A549 (cell line): ENCODE results near the gene FGR. TPM values are rescaled to one million over a fixed set of nuclear protein-coding genes. Genes with fewer than 3 reads are reported as not detected.
"Not testable (repeated sequence)": the region's sequence is repeated elsewhere in the genome, so short reads cannot be mapped to it uniquely, and the experiment has no call there.

Experiments used
- ATAC-seq, 2 experiments: fragments of 200-7000 bp in 1 of 2; fragments of >200 bp in 1 of 2; cut with Nextera tagmentation in 1 of 2; cut with Tn5 transposase in 1 of 2; 3 replicates each; pipeline versions ENCODE4 v1.8.0 to v1.9.1; 2018 to 2020; ENCODE audit warnings: mild to moderate bottlenecking in 1 of 2, moderate library complexity in 1 of 2
- CTCF ChIA-PET: fragments of 300-600 bp; sonication (Branson Sonifier 250); formaldehyde crosslinking; extraction: SDS; loops from one replicate; lab custom pipeline; 2021; ENCODE audit warnings: antibody characterized with exemption, inconsistent platforms; lab: Yijun Ruan, JAX
- POLR2A ChIA-PET: fragments of 350-600 bp; formaldehyde crosslinking; extraction: SDS; loops from one replicate; lab custom pipeline; 2021; ENCODE audit warnings: antibody characterized with exemption, inconsistent platforms; lab: Yijun Ruan, JAX
- DNase-seq, 2 experiments: peaks; one replicate each; pipeline versions ENCODE4 v3.0.0 to v3.0.0-alpha.2; 2011 to 2016; ENCODE audit warnings: low read depth in 1 of 2, low spot score in 1 of 2
- FAIRE-seq: peaks from 2 replicates; lab custom pipeline; 2011; peaks lifted over from hg19 to GRCh38; lab: Jason Lieb, UNC
- H3K27ac ChIP-seq, 2 experiments: fragments of >200 bp; sonication (Bioruptor Twin); formaldehyde crosslinking; 3 replicates each; pipeline ENCODE4 v1.5.1; 2016 to 2017
- H3K4me1 ChIP-seq: fragments of >200 bp; sonication (Bioruptor Twin); formaldehyde crosslinking; 3 replicates; pipeline ENCODE4 v1.6.1; 2016
- H3K4me2 ChIP-seq: fragments of >200 bp; sonication (Bioruptor Twin); formaldehyde crosslinking; 3 replicates; pipeline ENCODE4 v1.6.1; 2016
- H3K4me3 ChIP-seq: fragments of >200 bp; sonication (Bioruptor Twin); formaldehyde crosslinking; 3 replicates; pipeline ENCODE4 v1.5.1; 2016
- H3K9me3 ChIP-seq: fragments of >200 bp; sonication (Bioruptor Twin); formaldehyde crosslinking; 3 replicates; pipeline ENCODE4 v1.6.1; 2016
- BCL3 ChIP-seq: fragments of >200 bp; sonication (Bioruptor Twin); formaldehyde crosslinking; IDR thresholded peaks from 3 replicates; pipeline ENCODE4 v1.6.1; 2016
- BHLHE40 ChIP-seq: IDR thresholded peaks from 2 replicates; pipeline ENCODE4 v1.6.1; 2012; ENCODE audit warnings: low read depth, low read length, inconsistent platforms
- CEBPB ChIP-seq, 2 experiments: fragments of >200 bp in 1 of 2; sonication (Bioruptor Twin) in 1 of 2; formaldehyde crosslinking in 1 of 2; IDR thresholded peaks; 2 replicates each; pipeline ENCODE4 v1.6.1; 2012 to 2016
- CTCF ChIP-seq: fragments of >200 bp; sonication (Bioruptor Twin); formaldehyde crosslinking; IDR thresholded peaks from 3 replicates; pipeline ENCODE4 v1.5.1; 2016
- EHMT2 ChIP-seq: fragments of 200-600 bp; sonication (generic); IDR thresholded peaks from 2 replicates; pipeline ENCODE4 v1.6.1; 2016; ENCODE audit warnings: antibody characterized with exemption, low read depth, mild to moderate bottlenecking, moderate library complexity
- ELK1 ChIP-seq: fragments of 150-350 bp; IDR thresholded peaks from 2 replicates; pipeline ENCODE4 v1.6.1; 2014; ENCODE audit warnings: low read depth, mild to moderate bottlenecking, low read length
- FOSL2 ChIP-seq, 2 experiments: fragments of 450-650 bp in 1 of 2; fragments of >200 bp in 1 of 2; sonication (Bioruptor Twin) in 1 of 2; formaldehyde crosslinking; IDR thresholded peaks; 2 replicates each; pipeline versions ENCODE4 v1.5.0 to v1.6.1; 2016 to 2020; ENCODE audit warnings: mild to moderate bottlenecking in 1 of 2, moderate library complexity in 1 of 2
- FOXS1 ChIP-seq: fragments of 250-450 bp; sonication (Bioruptor Pico); IDR thresholded peaks from 2 replicates; pipeline ENCODE4 v1.5.0; 2020; ENCODE audit warnings: mild to moderate bottlenecking, moderate library complexity
- HDAC2 ChIP-seq: fragments of 200-600 bp; sonication (generic); IDR thresholded peaks from 2 replicates; pipeline ENCODE4 v1.6.1; 2016
- HOXB5 ChIP-seq: fragments of 250-450 bp; sonication (Bioruptor Pico); IDR thresholded peaks from 2 replicates; pipeline ENCODE4 v1.5.0; 2020; ENCODE audit warnings: mild to moderate bottlenecking, moderate library complexity
- JUN ChIP-seq, 2 experiments: fragments of >200 bp; sonication (Bioruptor Twin); formaldehyde crosslinking; IDR thresholded peaks; 2 replicates in 1 of 2; 3 replicates in 1 of 2; pipeline ENCODE4 v1.6.1; 2016 to 2017
- MAZ ChIP-seq: fragments of 150-350 bp; IDR thresholded peaks from 2 replicates; pipeline ENCODE4 v1.6.1; 2014; ENCODE audit warnings: antibody characterized with exemption, low read depth, low read length, borderline replicate concordance
- MYC ChIP-seq: IDR thresholded peaks from 2 replicates; pipeline ENCODE4 v1.6.1; 2012; ENCODE audit warnings: mild to moderate bottlenecking, inconsistent platforms, low read length, improper control_type of control experiment, borderline replicate concordance
- PHF8 ChIP-seq: fragments of 200-600 bp; sonication (generic); IDR thresholded peaks from 2 replicates; pipeline ENCODE4 v1.6.1; 2016; ENCODE audit warnings: low read depth, mild to moderate bottlenecking, antibody characterized with exemption, moderate library complexity, borderline replicate concordance
- POLR2AphosphoS2 ChIP-seq: conservative IDR thresholded peaks from 2 replicates; pipeline ENCODE4 v1.6.1; 2012; ENCODE audit warnings: low read length, improper control_type of control experiment, inconsistent platforms
- RAD21 ChIP-seq, 2 experiments: fragments of >200 bp in 1 of 2; sonication (Bioruptor Twin) in 1 of 2; formaldehyde crosslinking in 1 of 2; IDR thresholded peaks in 1 of 2; conservative IDR thresholded peaks in 1 of 2; 2 replicates in 1 of 2; 3 replicates in 1 of 2; pipeline ENCODE4 v1.6.1; 2012 to 2018; ENCODE audit warnings: inconsistent platforms in 1 of 2
- RARB ChIP-seq: fragments of 250-450 bp; sonication (Bioruptor Pico); IDR thresholded peaks from 2 replicates; pipeline ENCODE4 v1.8.0; 2021; ENCODE audit warnings: mild to moderate bottlenecking, moderate library complexity
- SREBF2 ChIP-seq: fragments of 450-650 bp; IDR thresholded peaks from 2 replicates; pipeline ENCODE4 v1.6.1; 2014; ENCODE audit warnings: mild to moderate bottlenecking, moderate library complexity
- TP53 ChIP-seq: fragments of 250-450 bp; sonication (Bioruptor Pico); IDR thresholded peaks from 2 replicates; pipeline ENCODE4 v1.5.0; 2021; ENCODE audit warnings: mild to moderate bottlenecking, moderate library complexity
- ZFP36 ChIP-seq: fragments of 450-650 bp; IDR thresholded peaks from 2 replicates; pipeline ENCODE4 v1.6.1; 2014; ENCODE audit warnings: borderline replicate concordance; ENCODE audit not compliant: partially characterized antibody
- ZSCAN20 ChIP-seq: fragments of 250-450 bp; sonication (Bioruptor Pico); IDR thresholded peaks from 2 replicates; pipeline ENCODE4 v1.8.0; 2022; ENCODE audit warnings: mild to moderate bottlenecking, moderate library complexity
- WGBS: methylation state at CpG from one replicate; pipeline ENCODE4 v1.1.6; 2017; ENCODE audit errors: missing lambda C conversion rate; 5-methylcytosine and 5-hydroxymethylcytosine counted together
- polyA plus RNA-seq, 4 experiments: library from polyadenylated mRNA; depleted of rRNA in 3 of 4; stranded (reverse); fragments of >200 nt; fragmentation: RNase III in 1 of 4; extraction: RNeasy Plus Mini Kit Qiagen cat#74134 plus additional on column Dnase treatment in 1 of 4; gene quantifications; 2 replicates in 3 of 4; 3 replicates in 1 of 4; pipeline ENCODE4 v1.2.3, GENCODE V29; 2011 to 2017

FGR gene
- polyA plus RNA-seq, 2 of the 4 experiments (the other 2 are of a cell fraction): not detected

- POLR2A ChIA-PET: not testable (repeated sequence)
- WGBS: 82% methylated on average over 7 of the region's 7 CpGs
- CTCF ChIA-PET: interaction anchor here (1.0 to 8.8 kb wide), 3 partner anchors 12 to 228 kb away, joined by 3 to 61 read pairs (median 5); no protein-coding TSS in a partner anchor
Observed at GRCh38 chr1:27619782-27620438, 15.1 kb downstream of the FGR start.

GRCh38 chr1:27618341-27619082 is 16.5 kb downstream of the FGR start:
- 86% methylated on average over 14 of the region's 14 CpGs for WGBS
- CTCF ChIA-PET: interaction anchor here (0.6 to 8.8 kb wide), 7 partner anchors 11 to 656 kb away, joined by 3 to 61 read pairs (median 4); no protein-coding TSS in a partner anchor

More at GRCh38 chr1:27619782-27620438, 15.1 kb downstream of the FGR start:
- not testable (repeated sequence) for H3K27ac ChIP-seq; DNase-seq; H3K4me3 ChIP-seq; H3K4me2 ChIP-seq; FAIRE-seq; H3K4me1 ChIP-seq; H3K9me3 ChIP-seq; ATAC-seq; TF ChIP-seq FOSL2 (IDR thresholded peaks at IDR 0.05)
- TF ChIP-seq FOSL2 (CRISPR knock-in tag; IDR thresholded peaks at IDR 0.05): peak; percentile 3; the same call in 1 of the 2 replicates

GRCh38 chr1:27617420-27617819 is 17.6 kb downstream of the FGR start:
- Histone ChIP-seq H3K9me3 (no peaks in the 10 kb centered on the region), H3K4me2 (no peak overlapping the region), H3K27ac (no peak overlapping the region), H3K4me3 (no peak overlapping the region), H3K4me1 (peaks cover 4% of the 10 kb centered on the region; the same call in 1 of the 3 replicates)
- no peak for ATAC-seq
- 82% methylated on average over 2 of the region's 2 CpGs for WGBS
- no peak for FAIRE-seq
- DNase-seq: no peak
- TF ChIP-seq ZSCAN20: no peak
- TF ChIP-seq TP53 (CRISPR knock-in tag): no peak
- no peak for TF ChIP-seq POLR2AphosphoS2
- no peak for TF ChIP-seq JUN (IDR thresholded peaks at IDR 0.05)
- TF ChIP-seq CTCF: no peak
- no peak for TF ChIP-seq CEBPB (IDR thresholded peaks at IDR 0.05)
- TF ChIP-seq RAD21 (conservative IDR thresholded peaks at IDR 0.05 in 1 of 2, IDR thresholded peaks at IDR 0.05 in 1 of 2): no peak
- no peak for TF ChIP-seq SREBF2
- no peak for TF ChIP-seq ELK1
- TF ChIP-seq FOXS1: no peak
- TF ChIP-seq BHLHE40: no peak
- no peak for TF ChIP-seq BCL3
- ChIA-PET CTCF (interaction anchor here (1.6 to 8.8 kb wide), 3 partner anchors 9 to 52 kb away, joined by 4 to 61 read pairs (median 5); no protein-coding TSS in a partner anchor), POLR2A (no interaction called here)

More at GRCh38 chr1:27618341-27619082, 16.5 kb downstream of the FGR start:
- Histone ChIP-seq H3K4me3 (no peak overlapping the region), H3K4me2 (no peak overlapping the region), H3K4me1 (peaks cover 4% of the 10 kb centered on the region; the same call in 1 of the 3 replicates), H3K9me3 (no peaks in the 10 kb centered on the region), H3K27ac (no peak overlapping the region)
- POLR2A ChIA-PET: no interaction called here
- DNase-seq: no peak
- ATAC-seq: no peak
- no peak for FAIRE-seq
- TF ChIP-seq POLR2AphosphoS2 (no peak), PHF8 (no peak), HOXB5 (CRISPR knock-in tag) (no peak), MAZ (no peak), EHMT2 (no peak), BHLHE40 (no peak), ZFP36 (no peak), HDAC2 (no peak), RARB (CRISPR knock-in tag) (no peak), MYC (no peak)
